Uterus (tissue), 4 donors: Measurements from ENCODE around the gene ATXN7L1. TPM values are rescaled to one million over a fixed set of nuclear protein-coding genes. Genes with fewer than 3 reads are reported as not detected.

Source experiments
- DNase-seq, 2 donors: peaks; one replicate each; pipeline ENCODE4 v3.0.0-alpha.2; 2019 to 2020
- H3K27ac ChIP-seq, 2 donors: fragments of 200-600 bp; sonication (generic); 1 replicate in 1 of 2; 2 replicates in 1 of 2; pipeline ENCODE4 v1.5.1; 2016 to 2018
- H3K27me3 ChIP-seq, 2 donors: fragments of 200-600 bp; sonication (generic); one replicate each; pipeline ENCODE4 v1.5.1; 2018 to 2019; ENCODE audit warnings: control low read depth in 1 of 2
- H3K36me3 ChIP-seq, 2 donors: fragments of 200-600 bp; sonication (generic); one replicate each; pipeline ENCODE4 v1.5.1; 2019; ENCODE audit warnings: control low read depth in 1 of 2
- H3K4me1 ChIP-seq, 2 donors: fragments of 200-600 bp; sonication (generic); one replicate each; pipeline ENCODE4 v1.5.1; 2018 to 2019; ENCODE audit warnings: control low read depth in 1 of 2
- H3K4me3 ChIP-seq, 2 donors: fragments of 200-600 bp; sonication (generic); 1 replicate in 1 of 2; 2 replicates in 1 of 2; pipeline ENCODE4 v1.5.1; 2018 to 2019; ENCODE audit warnings: mild to moderate bottlenecking in 1 of 2
- H3K9me3 ChIP-seq, 2 donors: fragments of 200-600 bp; sonication (generic); one replicate each; pipeline ENCODE4 v1.5.1; 2019; ENCODE audit warnings: control low read depth in 1 of 2
- POLR2A ChIP-seq, 2 donors: fragments of 450-650 bp; IDR thresholded peaks; one replicate each; pipeline ENCODE4 v1.6.1; 2016; ENCODE audit warnings: antibody characterized with exemption in 2 of 2, mild to moderate bottlenecking in 1 of 2, moderate library complexity in 1 of 2
- intact Hi-C: fragments of 100-400 bp; cut with DNase I; formaldehyde crosslinking; loops from one replicate; pipeline ENCODE4 v1.15.1; 2023; ENCODE audit warnings: low total_unique reads
- total RNA-seq, 4 donors: library from RNA; depleted of rRNA in 3 of 4; stranded (reverse); fragments of >200 nt in 3 of 4; gene quantifications; one replicate each; pipeline versions ENCODE4 v1.1.0 to v1.2.4, GENCODE V29; 2014 to 2023
- TF ChIP-seq, protein P1 (sequence below), 4 experiments: fragments of 200-600 bp in 2 of 4; fragments of 450-650 bp in 2 of 4; sonication (generic) in 2 of 4; IDR thresholded peaks; one replicate each; pipeline ENCODE4 v1.5.1; 2016 to 2019; ENCODE audit warnings: antibody characterized with exemption in 4 of 4, mild to moderate bottlenecking in 2 of 4, moderate library complexity in 1 of 4
- donor health status: DM: yes; HTN: yes; CAD: no.

ATXN7L1 gene
- total RNA-seq, 4 donors from 2014 or later, result 4.4 to 22.4 (median 11.0) TPM

DNA sequence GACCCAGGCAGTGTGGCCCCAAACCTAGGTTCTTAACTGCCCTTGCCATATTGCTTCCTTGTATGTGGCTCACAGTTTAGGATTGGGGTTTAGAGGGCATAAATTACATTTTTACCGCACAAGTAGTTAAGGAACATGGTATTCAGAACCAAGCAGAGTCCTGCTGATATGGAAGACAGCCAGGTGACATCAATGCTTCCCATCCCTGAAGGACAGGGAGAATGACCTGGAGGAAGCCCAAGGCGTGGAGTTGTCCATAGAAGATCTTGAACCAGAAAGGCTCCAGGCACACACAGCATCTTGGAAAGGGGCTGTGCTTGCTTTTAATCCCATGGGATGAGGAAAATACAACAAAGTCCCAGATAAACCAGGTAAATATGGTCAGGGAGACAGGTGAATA lies 48.3 kb downstream of the ATXN7L1 start:
- no peak for DNase-seq
- peaks cover 0 to 25% of the 10 kb centered on the region in 2 donors for H3K4me1 ChIP-seq
- no peaks in the 10 kb centered on the region for H3K36me3 ChIP-seq
- intact Hi-C loops, result no loop called here
- H3K9me3 ChIP-seq, result no peaks in the 10 kb centered on the region
- no peak overlapping the region for H3K27ac ChIP-seq
- no peak for TF ChIP-seq POLR2A (IDR thresholded peaks at IDR 0.05)
- TF ChIP-seq, protein P1, sequence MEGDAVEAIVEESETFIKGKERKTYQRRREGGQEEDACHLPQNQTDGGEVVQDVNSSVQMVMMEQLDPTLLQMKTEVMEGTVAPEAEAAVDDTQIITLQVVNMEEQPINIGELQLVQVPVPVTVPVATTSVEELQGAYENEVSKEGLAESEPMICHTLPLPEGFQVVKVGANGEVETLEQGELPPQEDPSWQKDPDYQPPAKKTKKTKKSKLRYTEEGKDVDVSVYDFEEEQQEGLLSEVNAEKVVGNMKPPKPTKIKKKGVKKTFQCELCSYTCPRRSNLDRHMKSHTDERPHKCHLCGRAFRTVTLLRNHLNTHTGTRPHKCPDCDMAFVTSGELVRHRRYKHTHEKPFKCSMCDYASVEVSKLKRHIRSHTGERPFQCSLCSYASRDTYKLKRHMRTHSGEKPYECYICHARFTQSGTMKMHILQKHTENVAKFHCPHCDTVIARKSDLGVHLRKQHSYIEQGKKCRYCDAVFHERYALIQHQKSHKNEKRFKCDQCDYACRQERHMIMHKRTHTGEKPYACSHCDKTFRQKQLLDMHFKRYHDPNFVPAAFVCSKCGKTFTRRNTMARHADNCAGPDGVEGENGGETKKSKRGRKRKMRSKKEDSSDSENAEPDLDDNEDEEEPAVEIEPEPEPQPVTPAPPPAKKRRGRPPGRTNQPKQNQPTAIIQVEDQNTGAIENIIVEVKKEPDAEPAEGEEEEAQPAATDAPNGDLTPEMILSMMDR (IDR thresholded peaks at IDR 0.05), result no peak
- H3K27me3 ChIP-seq, result no peaks in the 10 kb centered on the region
- H3K4me3 ChIP-seq, result no peak overlapping the region

DNA sequence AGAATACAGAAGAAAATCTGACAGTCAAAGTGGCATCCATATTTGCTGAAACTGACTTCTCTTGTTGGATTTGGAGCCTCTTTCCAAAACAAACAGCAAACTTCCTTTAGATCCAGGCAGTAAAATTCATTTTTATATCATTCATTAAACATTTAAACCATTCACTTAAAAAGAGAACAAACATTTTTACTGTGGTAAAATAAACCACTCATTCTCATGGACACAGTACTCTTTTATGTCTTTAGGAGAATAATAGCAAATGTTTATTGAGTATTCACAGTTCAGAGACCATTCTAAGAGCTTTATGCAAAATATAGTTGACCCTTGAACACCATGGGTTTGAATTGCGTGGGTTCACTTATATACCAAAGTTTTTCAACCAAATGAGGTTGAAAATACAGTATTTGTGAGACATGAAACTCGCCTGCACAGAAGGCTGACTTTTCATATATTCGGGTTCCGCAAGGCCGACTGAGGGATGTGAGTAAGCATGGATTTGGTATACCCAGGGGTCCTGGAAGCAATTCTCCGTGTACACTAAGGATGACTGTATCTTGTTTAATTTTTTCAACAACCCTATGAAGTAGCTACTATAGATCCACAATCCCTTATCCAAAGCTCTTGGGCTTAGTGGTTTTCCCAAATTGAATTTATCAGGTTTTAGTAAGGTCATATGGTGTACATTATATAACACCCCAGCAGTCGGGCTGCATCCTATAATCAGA lies 49.1 kb downstream of the ATXN7L1 start:
- TF ChIP-seq, protein P1 (IDR thresholded peaks at IDR 0.05), result no peak
- no peak for TF ChIP-seq POLR2A (IDR thresholded peaks at IDR 0.05)
- Histone ChIP-seq H3K4me1 (peaks cover 0 to 25% of the 10 kb centered on the region in 2 donors), H3K27ac (peak overlapping the region in 1 of 2 donors; percentile 41), H3K27me3 (no peaks in the 10 kb centered on the region), H3K9me3 (no peaks in the 10 kb centered on the region), H3K36me3 (no peaks in the 10 kb centered on the region), H3K4me3 (no peak overlapping the region)
- intact Hi-C loops, result no loop called here
- no peak for DNase-seq

DNA sequence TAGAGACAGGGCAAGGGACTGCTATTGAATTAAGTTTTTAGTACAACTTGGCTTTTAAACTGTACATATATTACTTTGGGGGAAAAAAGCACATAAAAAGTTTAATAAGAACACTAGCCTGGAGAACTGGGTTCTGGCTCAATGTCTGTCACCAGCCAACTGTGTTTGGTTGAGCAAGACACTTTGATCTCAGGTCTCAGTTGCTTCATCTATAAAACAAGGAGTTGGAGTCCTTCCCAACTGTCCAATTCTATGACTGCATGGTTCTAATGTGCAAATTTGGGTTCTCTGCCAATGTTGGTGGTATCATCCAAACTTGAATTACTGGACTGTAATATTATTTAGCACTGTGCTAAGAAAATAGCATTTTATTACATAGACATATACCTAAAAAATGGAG lies 50.3 kb downstream of the ATXN7L1 start:
- peaks cover 0 to 13% of the 10 kb centered on the region in 2 donors for H3K4me1 ChIP-seq
- TF ChIP-seq POLR2A (IDR thresholded peaks at IDR 0.05), result no peak
- TF ChIP-seq, protein P1 (IDR thresholded peaks at IDR 0.05), result no peak
- no peaks in the 10 kb centered on the region for H3K9me3 ChIP-seq
- intact Hi-C loops, result no loop called here
- DNase-seq, result no peak
- no peak overlapping the region for H3K27ac ChIP-seq
- no peaks in the 10 kb centered on the region for H3K27me3 ChIP-seq
- no peak overlapping the region for H3K4me3 ChIP-seq
- H3K36me3 ChIP-seq, result no peaks in the 10 kb centered on the region

DNA sequence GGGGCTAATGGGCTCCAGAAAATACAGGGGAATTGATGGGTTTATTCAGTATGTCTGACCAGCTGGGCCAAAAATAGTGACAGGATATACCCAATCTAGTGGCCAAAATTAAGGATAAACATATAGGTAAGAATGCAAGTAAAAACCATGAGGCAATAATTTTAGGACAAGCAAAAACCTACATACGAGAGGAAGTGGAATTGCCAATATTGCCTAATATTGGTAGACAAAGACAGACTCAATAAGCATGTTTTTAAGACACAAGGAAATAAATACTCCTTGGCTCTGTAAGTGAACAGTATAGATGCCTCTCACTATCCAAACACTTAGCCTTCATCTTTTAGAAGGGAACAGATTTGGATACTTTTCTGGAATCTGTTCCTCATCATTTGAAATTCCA lies 51.0 kb downstream of the ATXN7L1 start:
- TF ChIP-seq, protein P1 (IDR thresholded peaks at IDR 0.05), result no peak
- no peak for TF ChIP-seq POLR2A (IDR thresholded peaks at IDR 0.05)
- no peak overlapping the region for H3K4me3 ChIP-seq
- no peaks in the 10 kb centered on the region for H3K9me3 ChIP-seq
- no peaks in the 10 kb centered on the region for H3K36me3 ChIP-seq
- no peaks in the 10 kb centered on the region for H3K27me3 ChIP-seq
- H3K4me1 ChIP-seq, result peaks cover 0 to 7% of the 10 kb centered on the region in 2 donors
- intact Hi-C loops, result no loop called here
- no peak for DNase-seq
- no peak overlapping the region for H3K27ac ChIP-seq

DNA sequence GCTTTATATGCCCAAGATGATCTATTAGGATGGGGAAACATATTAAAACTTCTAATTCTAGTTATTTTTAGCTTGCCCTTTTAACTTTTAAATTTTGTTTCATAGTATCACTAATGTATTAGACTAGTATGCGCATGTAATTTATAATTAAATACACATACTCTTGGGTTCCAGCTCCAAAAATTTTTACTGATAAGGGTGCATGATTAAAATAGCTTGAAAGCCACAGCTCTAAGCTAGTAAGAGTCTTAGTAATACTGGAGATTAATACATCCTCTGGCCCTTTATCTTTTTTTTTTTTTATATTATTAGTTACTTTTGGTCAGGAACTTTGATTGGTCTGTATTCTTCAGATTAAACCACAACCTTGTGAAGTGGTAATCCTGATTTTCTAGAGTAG lies 53.6 kb downstream of the ATXN7L1 start:
- intact Hi-C loops, result no loop called here
- no peaks in the 10 kb centered on the region for H3K36me3 ChIP-seq
- no peak for DNase-seq
- H3K4me3 ChIP-seq, result no peak overlapping the region
- no peak for TF ChIP-seq POLR2A (IDR thresholded peaks at IDR 0.05)
- TF ChIP-seq, protein P1 (IDR thresholded peaks at IDR 0.05), result no peak
- H3K9me3 ChIP-seq, result no peaks in the 10 kb centered on the region
- no peaks in the 10 kb centered on the region for H3K4me1 ChIP-seq
- no peaks in the 10 kb centered on the region for H3K27me3 ChIP-seq
- H3K27ac ChIP-seq, result no peak overlapping the region
